ENCODE results near the gene CCDC154.

The CCDC154 gene

GRCh38 chr16:1481906-1482835, 37.8 kb upstream of the CCDC154 start:
- TF ChIP-seq GATA2 (IDR thresholded peaks at IDR 0.05; ENCODE audit: low read depth, low read length) (no peak), GATA3 (IDR thresholded peaks at IDR 0.05; ENCODE audit: low read depth, low read length) (no peak)

DNA sequence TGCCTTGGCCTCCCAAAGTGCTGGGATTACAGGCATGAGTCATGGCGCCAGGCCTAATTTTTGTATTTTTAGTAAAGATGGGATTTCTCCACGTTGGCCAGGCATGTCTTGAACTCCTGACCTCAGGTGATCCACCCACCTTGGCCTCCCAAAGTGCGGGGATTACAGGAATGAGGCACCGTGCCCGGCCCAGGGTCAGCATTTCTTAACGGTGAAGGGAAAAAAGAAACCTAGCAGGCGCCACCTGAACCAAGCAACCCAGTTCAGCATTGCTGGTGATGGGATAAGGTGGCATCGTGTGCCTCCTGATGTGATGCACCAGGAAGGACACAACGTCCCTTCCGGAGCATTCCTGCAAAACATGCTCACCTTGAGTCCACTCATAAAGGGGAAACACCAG, 32.7 kb upstream of the CCDC154 start:
- TF ChIP-seq GATA3 (IDR thresholded peaks at IDR 0.05; ENCODE audit: low read depth, low read length) (no peak), GATA2 (IDR thresholded peaks at IDR 0.05; ENCODE audit: low read depth, low read length) (no peak)

DNA sequence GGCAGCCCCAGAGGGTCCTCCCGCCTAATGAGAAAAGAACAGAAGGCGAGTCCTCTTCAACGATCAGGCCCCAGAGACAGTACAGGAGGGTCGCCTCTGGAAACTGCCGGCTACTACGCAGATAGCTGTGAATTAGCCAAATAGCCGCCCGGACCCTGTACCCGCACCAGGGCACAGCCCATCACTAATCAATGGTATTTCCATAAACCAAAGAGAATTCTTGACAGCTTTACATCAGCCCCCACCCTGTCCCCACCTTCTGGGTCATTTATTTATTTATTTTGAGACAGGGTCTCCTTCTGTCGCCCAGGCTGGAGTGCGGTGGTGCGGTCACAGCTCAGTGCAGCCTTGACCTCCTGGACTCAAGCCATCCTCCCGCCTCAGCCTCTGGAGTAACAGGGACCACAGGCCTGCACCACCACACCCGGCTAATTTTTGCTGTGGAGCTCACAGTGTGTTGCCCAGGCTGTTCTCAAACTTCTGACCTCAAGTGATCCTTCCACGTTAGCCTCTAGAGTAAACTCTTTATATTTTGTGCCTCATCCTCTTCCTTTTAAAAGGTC, 31.3 kb upstream of the CCDC154 start:
- TF ChIP-seq GATA2 (IDR thresholded peaks at IDR 0.05; ENCODE audit: low read depth, low read length) = no peak
- no peak for TF ChIP-seq GATA3 (IDR thresholded peaks at IDR 0.05; ENCODE audit: low read depth, low read length)

DNA sequence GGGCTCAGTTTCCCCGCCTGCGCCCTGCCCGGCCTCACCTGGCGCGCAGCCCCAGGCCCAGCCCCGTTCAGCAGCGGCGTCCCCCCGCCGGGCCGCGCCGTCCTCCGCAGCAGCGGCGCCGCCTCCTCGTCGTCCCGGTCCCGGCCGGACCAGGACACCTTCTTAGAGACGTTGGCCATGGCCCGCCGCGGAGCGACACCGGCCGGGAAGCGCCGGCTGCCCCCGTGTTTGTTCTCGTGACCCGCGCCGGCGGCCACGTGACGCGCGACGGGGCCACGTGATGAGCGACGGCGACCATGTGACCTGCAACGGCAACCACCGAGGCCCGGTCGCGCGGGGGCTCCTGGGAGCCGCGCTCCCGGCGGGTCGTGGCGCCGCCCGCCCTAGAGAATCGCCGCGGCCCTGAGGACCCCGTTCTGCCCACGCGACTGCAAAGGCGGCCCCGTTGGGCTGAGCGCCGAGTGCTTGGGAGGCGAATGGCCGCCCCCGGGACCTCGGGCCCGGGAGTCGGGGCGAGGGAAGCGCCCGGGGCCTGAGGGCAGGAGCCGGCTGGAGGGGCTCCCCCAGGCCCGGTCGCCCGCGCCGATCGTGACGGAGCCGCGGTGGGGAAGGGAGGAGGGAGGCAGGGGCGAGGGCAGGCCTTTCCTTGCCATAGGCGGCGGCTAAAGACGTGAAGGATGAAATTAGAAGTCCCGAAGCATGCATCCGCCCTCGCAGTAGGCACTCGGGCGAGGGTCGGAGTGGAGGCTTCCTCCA, 30.6 kb upstream of the CCDC154 start, which contains the start of gene CLCN7:
Gene CLCN7 (minus strand): TSS at position 233 of the 756 bp plus-strand sequence. CDS start 54 bp downstream, at position 179.
- TF ChIP-seq GATA2 (IDR thresholded peaks at IDR 0.05; ENCODE audit: low read depth, low read length) (no peak), GATA3 (IDR thresholded peaks at IDR 0.05; ENCODE audit: low read depth, low read length) (no peak)

DNA sequence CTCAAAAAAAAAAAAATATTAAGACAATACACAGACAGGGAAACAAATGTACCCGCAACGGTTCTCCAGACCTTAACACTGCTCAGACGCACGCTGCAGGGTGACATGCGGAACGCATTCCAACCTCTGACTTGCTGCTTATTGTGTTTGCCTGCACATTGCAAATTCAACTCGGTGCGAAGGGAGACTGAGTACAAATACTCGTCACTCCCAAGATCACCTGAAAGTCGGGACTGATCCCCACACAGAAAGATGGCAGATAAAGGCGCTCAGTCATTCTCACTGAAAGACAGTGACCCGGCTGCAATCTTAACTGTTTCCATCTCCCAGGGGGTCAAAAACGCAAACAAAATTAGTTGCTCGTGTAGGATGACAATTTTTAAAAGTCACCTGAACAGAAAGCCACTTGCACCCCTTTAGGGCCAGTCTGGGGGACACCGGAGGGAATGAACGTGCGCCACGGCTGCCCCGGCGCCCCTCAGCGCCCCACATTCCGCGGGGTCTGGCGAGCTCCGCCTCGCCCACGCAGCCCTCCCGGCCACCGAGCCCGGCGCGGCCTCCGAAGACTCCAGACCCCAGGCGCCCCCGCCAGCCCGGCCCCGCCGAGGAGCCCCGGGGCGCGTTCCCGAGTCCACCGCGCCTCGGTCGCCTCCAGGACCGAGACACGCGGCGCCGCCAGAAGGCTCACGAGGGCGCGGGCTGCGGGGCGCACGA, 29.9 kb upstream of the CCDC154 start:
- TF ChIP-seq GATA3 (IDR thresholded peaks at IDR 0.05; ENCODE audit: low read depth, low read length) (no peak), GATA2 (IDR thresholded peaks at IDR 0.05; ENCODE audit: low read depth, low read length) (no peak)

- TF ChIP-seq GATA2 (IDR thresholded peaks at IDR 0.05; ENCODE audit: low read depth, low read length) (no peak), GATA3 (IDR thresholded peaks at IDR 0.05; ENCODE audit: low read depth, low read length) (no peak)
Observed at GRCh38 chr16:1472974-1473373, 28.6 kb upstream of the CCDC154 start.

- TF ChIP-seq GATA3 (IDR thresholded peaks at IDR 0.05; ENCODE audit: low read depth, low read length) (no peak), GATA2 (IDR thresholded peaks at IDR 0.05; ENCODE audit: low read depth, low read length) (no peak)
Observed at GRCh38 chr16:1471569-1472194, 27.3 kb upstream of the CCDC154 start.

GRCh38 chr16:1470481-1471251, 26.3 kb upstream of the CCDC154 start:
- TF ChIP-seq GATA3 (IDR thresholded peaks at IDR 0.05; ENCODE audit: low read depth, low read length) (no peak), GATA2 (IDR thresholded peaks at IDR 0.05; ENCODE audit: low read depth, low read length) (no peak)

GRCh38 chr16:1469693-1470201, 25.4 kb upstream of the CCDC154 start:
- TF ChIP-seq GATA2 (IDR thresholded peaks at IDR 0.05; ENCODE audit: low read depth, low read length) (no peak), GATA3 (IDR thresholded peaks at IDR 0.05; ENCODE audit: low read depth, low read length) (no peak)

GRCh38 chr16:1468426-1468810, 24.1 kb upstream of the CCDC154 start:
- TF ChIP-seq GATA2 (IDR thresholded peaks at IDR 0.05; ENCODE audit: low read depth, low read length) (no peak), GATA3 (IDR thresholded peaks at IDR 0.05; ENCODE audit: low read depth, low read length) (no peak)

- TF ChIP-seq GATA3 (IDR thresholded peaks at IDR 0.05; ENCODE audit: low read depth, low read length) = no peak
- TF ChIP-seq GATA2 (IDR thresholded peaks at IDR 0.05; ENCODE audit: low read depth, low read length) = no peak
Observed at GRCh38 chr16:1466968-1467521, 22.7 kb upstream of the CCDC154 start.

DNA sequence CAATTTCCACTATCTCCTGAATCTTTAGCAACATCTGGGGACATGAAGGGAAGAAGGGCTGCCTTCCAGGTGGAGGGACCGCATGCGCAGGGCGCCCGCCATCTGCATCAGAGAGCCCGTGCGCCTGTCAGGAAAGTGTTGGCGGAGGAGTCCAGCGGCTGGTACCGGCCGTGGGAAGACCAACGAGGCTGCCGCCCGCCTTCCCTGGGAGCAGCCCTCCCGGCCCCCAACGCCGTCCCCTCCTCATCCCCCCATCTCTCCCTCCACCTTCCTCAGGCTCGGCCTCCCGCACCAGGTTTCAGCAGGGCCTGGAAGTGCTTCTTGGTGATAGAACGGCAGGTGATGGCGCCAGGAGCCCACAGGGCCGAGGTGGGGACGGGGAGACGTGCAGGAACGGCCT, 21.7 kb upstream of the CCDC154 start:
- no peak for TF ChIP-seq GATA2 (IDR thresholded peaks at IDR 0.05; ENCODE audit: low read depth, low read length)
- no peak for TF ChIP-seq GATA3 (IDR thresholded peaks at IDR 0.05; ENCODE audit: low read depth, low read length)

Data from SH-SY5Y (cell line).